GM18499 (cell line): Measurements from ENCODE around the gene KIAA0513.
"Not testable (repeated sequence)": the region's sequence is repeated elsewhere in the genome, so short reads cannot be mapped to it uniquely, and the experiment has no call there.

Experiments
- ATAC-seq: cut with Tn5 transposase; IDR thresholded peaks from one replicate; pipeline ENCODE4 v1.9.1; 2021; ENCODE audit warnings: moderate number of reproducible peaks; ENCODE audit not compliant: insufficient read depth, unreplicated experiment

Gene KIAA0513

DNA sequence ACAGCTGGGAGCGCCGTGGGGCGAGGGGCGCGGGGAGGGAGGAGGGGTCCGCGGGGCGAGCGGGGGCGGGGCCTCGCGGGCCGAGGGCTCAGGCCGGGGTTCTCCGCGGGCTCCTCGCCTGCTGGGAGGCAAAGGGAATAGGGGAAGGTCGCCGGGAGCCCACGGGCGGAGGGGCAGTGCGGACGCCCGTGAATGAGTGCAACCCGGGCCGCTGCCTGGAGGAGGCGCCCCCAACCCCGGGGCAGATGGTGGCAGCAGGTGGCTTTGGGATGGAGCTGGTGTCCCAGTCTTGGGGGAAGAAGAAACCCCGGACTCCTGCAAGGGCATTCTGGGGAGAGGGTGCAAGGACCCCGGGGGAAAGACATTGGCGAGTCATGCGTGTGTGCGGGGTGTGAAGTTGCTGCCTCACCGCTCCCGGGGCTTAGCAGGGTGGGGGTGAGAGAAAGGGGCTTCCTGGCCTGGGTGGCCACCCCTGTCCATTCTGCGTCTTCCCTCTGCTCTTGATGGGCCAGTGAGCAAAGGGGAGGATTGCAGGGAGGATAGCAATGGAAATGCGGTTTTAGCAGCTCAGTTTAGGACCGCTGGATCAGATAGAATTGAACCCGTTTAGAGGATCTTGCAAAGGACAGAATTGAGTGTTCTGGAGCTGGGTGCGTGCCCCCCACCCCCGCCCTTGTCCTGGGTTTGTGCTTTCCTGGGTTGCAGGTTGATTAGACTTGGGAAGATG is 526 bp downstream of the KIAA0513 start:
- ATAC-seq, result peak; percentile 13

DNA sequence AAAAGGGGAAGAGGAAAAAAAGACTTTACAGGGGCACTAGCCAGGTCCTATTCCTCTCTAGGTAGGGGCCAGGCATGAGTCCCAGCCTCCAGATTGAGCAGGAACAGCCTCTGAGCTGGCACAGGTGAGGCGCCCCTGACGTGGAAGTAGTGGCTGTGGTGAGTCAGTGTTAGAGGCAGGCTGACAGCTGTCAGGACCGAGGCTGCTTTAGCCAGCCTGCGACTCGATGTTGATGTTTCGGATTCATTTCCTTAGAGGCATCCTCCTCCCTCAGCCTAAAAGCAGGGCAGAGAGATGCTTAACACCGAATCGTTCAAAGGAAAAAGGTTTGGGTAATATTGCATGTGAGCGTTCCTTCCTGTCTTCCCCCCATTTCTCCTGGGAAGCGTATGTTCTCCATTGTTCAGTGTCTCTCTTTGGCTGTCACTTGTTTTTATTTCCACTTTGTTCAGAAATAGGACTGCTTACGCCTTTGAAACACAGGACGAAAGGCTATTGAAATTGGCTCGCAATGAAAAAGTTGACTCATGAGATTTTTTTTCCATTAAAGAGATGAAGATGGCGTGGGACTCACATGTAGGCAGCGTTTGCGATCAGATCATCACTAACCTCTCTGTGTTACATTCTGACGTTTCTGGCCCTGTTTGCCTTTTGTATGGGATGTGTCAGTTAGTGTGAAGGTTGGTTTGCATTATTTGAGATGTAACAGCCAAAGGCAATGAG is 1.3 kb downstream of the KIAA0513 start:
- no peak for ATAC-seq

DNA sequence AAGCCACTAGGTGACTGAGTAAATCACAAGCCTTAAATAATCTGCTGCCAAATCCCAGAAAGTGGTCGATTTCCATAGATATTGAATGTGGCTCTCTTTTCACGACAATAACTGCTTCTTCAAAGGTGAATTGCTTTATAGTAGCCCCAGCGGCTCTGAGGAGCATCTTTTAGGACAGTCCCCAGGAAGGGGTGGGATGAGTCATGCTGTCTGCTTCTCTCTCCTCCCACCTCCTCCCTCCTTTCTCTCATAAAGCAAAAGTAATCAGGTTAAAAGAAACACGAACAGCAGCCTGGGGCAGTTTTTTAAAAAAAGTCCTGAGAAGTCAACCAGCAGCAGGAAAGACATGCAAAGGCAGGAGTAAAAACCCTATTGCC is 1.8 kb downstream of the KIAA0513 start:
- no peak for ATAC-seq

DNA sequence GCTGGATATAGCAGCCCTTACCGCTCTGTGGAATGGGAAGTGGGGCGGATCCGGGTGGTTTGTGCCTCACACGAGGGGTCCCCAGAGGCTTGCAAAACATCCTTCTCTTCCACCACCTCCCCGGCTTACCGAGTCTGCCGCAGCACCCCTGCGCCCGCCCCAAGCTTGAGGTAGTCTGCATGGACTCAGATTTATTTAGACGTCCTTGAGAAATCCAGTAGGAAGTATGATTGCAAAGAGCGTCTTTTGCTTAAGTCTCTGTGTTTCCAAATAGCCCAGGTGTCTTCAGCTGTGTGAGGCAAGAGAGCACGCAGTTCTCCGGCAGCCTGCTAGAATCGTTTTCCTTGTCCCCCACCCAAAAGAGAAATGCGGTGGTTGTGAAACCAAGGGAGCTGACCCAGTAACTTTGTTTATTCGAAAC is 2.4 kb downstream of the KIAA0513 start:
- ATAC-seq, result no peak

DNA sequence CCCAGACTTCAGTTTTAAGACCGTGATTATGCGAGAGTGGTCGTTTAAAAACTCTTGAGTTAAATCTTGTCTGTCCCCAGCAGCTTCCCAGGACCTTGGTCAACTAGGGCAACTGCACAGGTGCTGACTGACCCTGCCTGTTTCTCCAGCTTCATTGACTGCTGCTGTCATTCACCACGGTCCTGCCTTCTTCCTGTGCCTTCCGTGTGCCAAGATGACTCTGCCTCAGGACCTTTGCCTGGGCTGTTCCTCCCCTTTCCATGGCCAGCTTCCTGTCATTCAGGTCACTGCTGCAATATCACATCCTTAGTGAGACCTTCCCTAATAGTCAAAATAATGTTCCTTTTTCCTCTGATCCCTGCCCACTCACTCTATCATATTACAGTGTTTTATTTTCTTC is 3.9 kb downstream of the KIAA0513 start:
- ATAC-seq, result no peak

DNA sequence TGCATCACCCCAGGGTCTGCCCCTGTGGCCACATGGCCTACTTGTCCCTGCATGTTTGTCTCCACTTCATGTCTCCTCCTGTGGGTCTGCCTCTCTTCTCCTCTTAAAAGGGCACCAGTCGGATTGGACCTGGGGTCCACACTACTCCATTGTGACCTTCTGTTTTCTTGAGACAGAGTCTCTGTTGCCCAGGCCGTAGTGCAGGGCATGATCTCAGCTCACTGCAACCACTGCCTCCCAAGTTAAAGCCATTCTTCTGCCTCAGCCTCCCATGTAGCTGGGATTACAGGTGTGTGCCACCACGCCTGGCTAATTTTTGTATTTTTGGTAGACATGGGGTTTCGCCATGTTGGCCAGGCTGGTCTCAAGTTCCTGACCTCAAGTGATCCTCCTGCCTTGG is 4.6 kb downstream of the KIAA0513 start:
- ATAC-seq, result not testable (repeated sequence)

DNA sequence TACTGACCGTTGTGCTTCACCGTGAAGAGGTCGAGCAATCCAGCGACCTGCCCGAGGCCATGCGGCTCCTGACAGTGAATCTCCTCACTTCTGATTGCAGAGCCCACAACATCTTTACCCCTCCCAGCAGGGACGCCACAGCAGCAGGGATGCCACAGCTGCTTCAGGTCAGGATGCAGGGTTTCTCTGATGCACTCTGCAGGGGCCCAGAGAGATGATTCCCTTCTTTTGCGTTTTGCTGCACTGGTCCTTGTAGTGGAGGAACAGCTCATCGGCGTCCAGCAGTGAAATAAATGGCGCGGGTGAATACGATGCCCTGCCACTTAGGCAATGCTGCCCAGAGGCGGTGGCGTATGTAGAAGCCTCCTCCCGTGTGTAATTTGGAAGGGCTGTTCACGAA is 5.6 kb downstream of the KIAA0513 start:
- no peak for ATAC-seq

DNA sequence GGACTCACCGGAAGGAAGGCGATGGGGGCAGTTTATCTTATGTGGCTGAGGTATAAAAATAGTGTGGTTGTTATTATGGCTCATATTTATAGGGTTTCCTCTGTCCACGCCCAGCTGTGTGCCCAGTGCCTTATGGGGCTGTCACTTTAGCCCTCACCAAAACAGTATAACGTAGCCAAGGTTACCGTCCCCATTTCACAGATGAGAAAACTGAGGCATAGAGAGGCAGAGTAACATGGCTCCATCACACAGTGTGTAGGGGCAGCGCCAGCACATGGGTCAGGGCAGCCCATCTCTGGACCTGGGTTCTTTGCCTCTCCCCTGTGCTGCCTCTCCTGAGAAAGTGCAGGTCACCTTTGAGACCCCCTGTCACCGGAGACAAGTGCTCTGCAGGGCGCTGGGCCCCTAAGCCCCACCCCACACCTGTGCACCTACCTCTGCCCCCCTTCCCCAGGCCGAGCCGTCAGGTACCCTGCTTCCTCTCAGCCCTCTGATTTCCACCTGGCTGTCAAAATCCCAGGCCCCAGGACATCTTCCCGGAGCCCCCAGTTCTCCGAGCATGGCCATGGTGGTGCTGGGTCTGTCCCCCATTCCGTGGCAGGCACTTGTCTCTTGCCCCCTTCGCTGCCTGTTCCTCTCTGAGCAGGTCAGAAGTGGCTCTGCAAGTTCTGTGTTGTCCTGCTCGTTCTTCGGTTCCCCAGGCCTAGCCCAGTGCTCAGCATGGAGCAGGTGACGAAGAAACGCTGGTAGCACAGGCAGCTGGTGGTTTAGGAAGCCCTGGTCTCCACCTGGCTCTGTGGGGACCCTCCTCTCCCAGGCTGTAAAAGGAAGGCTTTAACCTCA is 7.2 kb downstream of the KIAA0513 start:
- no peak for ATAC-seq

DNA sequence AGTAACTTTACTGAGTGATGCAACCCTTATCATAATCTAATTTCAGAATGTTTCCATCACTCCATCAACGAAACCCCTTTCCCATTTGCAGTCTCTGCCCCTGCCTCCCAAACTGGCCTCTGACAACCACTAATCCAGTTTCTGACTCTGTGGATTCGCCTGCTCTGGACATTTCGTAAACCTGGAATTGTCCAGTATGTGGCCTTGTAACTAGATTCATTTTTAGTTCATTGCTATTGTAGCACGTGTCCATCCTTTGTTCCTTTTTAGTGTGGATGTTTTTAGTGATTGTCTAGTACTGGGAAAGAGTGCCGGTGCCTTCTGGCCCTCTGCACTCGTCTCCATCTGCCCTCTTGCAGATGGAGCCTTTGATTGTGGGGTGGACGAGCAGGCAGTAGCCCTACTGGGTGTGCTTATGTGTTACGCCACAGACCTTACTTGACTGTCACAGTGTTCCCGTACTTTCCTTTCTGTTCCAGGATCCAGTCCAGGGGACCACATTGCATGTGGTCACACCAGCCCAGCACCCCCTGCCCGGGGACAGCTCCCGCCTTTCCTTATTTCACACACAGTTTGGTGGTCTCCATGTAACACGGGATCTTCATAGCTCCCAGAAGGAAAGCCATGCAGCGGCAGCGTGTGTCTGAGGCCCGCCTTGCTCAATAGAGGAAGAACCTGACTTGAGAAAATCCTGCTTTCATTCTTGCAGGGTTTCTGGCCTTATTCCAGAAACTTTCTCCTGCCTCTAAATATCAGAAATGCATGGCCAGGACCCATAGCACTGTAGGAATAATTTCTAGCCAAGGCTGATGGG is 8.8 kb downstream of the KIAA0513 start:
- no peak for ATAC-seq

DNA sequence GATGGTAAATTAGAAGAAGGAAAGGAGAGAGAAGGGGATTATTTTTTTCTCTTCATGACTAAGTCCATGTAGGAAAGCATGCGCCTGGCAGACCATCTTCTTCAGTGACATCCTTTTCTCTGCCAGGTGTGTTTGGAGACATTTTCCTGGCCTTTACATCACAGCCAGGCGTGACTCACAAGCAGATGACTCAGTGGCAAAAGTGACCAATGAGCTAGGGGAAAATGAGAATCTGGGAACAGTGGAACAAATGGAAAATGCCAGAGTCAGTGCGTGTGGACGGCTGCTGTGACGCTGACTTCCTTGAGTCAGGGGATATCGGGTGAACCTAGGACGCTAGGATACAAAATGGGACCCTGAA is 9.4 kb downstream of the KIAA0513 start:
- ATAC-seq, result no peak

DNA sequence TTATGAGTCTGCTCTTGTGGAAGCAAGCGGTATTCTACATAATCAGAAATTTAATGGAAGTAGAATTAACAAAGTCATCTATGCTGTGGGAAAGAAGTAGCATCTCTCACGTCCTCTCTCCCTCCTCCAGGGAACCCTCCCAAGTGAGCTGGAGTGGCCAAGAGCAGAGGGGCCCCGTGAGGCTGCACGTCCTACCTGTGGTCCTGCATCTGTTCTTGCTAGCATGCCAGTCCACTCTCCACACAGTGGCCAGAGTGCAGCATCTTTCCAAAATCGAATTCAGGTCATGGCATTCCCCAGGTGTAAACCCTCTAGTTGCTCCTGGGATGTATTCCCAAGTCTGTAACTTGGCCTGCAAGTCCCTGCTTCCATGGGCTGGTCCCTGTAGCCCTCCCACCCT is 10.1 kb downstream of the KIAA0513 start:
- ATAC-seq, result no peak

DNA sequence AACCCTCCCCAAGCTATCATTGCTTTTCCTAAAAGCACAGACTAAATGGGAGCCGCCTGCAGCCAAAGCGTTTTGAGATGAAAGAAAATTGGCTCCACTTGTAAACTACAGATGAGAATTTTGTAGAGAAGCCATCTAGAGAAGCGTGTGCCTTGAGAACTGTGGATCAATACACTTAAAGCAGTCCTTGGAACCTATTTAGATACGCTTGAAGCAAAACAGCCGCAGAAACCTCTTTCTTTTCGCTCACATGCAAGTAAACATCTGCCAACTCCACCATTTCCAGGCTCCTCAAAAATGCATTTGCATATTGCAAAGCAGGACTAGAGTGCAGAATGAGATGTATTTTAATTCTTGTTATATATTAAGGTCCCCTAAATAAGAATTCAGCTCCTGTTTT is 13.1 kb downstream of the KIAA0513 start:
- ATAC-seq, result no peak

DNA sequence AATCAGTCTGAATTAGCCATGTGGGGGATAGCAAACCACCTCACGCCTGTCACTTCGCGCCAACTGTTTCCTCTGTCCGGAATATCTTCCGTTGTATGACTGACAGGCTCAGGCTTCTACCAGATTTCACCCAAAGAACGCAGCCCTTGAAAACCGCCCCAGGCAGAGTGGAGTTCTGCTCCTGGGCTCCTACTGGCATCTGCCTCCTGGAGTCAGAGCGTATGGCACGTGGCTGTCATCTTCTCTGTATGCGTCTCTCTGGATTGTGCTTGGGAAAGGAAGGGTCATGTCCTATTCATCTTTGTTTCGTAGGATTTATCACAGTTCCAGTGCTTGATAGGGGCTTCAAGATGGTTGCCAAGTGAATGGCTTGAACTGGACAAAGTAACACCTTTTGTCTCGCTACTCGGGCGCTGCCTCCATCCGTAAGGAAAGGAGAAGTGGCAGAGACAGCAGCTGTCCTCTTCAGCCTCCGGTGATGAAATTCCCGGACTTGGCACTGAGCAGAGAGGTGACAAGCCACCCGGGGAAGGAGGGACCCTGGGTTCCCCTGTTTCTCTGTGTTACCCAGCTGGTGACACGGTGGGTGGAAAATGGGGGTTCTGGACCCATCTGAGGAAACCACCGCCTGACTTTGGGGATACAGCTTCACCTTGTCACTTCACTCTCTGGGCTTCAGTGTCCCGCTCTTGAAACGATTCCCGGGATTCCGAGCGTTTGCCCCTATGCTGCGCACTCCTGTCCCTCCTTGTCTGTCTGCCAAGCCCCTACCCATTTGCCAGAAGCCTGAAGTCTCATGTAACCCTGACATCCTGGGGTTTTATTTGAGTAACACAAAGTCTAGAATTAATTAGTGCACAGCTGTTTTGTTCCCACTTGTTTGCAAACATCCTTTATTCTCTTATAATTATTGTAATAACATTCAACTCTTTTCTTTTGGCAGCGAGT is 13.9 kb downstream of the KIAA0513 start:
- no peak for ATAC-seq

DNA sequence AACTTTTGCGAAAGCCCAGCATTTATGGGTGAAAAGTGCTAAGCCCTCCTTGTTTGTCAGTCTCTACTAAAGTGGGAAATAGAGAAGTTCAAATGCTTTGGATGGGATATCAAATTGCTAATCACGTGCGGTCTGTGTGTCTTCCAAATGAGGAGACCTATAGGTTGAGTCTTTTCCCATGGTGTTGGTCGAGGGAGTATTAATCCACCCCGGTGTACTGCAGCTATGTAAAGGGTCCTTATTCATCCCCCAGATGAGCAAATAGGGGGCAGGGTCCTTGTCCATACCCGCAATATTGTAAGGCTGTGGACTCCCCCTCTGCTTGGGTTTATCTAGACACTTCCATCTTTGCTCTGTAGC is 14.6 kb downstream of the KIAA0513 start:
- no peak for ATAC-seq

DNA sequence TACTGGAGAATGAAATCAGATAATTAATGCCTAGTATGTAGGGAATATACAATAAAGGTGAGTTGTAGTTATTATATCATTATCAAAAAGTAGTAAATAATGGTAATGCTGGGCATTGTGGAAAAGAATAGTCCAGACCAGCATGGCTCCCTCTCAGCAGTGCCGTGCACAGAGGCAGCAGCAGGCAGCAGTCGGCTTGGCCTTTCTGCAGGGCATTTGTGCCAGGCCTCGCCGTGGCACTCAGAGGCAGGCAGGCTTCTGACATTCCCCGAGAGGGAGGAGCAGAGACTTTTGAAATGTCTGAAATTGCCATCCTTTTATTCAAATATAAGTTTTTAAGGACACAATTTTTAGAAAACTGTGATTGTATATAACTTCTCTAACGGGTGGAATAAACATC is 15.0 kb downstream of the KIAA0513 start:
- no peak for ATAC-seq

DNA sequence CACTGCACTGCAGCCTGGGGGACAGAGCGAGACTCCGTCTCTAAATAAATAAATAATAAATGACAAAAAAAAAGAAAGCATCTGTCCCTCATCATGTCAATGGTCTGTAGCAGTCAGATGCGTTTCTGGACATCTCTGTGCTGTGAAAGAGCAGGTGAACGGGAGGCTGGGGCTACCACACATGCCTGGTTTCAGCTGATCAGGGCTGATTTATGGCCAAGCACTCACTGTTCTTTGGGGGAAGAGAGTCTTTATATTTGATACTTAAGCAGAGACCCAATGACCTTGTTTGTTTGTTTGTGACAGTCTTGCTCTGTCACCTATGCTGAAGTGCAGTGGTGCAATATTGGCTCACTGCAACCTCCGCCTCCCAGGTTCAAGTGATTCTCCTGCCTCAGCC is 17.5 kb downstream of the KIAA0513 start:
- ATAC-seq, result no peak

DNA sequence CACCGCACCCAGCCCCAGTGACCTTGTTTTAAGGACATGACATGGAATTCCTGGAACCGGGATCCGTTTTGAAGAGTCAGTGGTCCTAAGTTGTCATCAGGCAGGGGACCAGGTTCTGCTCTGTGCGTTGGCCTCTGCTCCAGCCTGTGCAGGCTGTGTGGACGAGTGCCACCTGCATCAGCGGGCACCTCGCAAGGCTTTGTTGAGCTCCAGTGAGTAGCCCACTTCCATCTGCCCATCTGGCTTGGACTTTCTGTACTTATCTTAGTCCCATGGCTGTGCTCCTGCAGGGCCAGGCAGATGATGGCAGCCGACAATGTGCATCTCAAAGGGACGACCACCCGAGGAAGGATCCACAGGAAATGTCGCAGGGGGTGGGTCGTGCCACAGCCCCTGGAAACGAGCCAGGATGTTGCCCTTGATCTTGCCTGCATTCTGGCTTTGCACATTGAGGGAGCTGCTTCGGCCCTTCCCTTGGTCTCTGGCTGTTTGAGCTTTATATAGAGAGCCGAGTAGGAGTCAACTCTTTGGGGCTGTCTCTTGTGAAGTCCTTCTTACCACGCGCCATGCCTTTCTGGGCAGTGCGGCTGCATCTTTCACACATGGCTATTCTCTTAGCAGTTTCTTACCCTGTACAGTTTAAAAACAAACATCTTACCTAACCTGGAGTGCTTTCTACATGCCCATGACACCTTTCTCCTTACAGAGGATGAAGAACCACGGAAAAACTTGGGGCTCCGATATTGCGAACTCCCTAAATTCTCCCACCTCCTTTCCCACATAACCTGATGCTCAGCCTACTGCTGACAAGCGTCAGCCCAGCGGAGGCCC is 18.3 kb downstream of the KIAA0513 start:
- ATAC-seq, result no peak

DNA sequence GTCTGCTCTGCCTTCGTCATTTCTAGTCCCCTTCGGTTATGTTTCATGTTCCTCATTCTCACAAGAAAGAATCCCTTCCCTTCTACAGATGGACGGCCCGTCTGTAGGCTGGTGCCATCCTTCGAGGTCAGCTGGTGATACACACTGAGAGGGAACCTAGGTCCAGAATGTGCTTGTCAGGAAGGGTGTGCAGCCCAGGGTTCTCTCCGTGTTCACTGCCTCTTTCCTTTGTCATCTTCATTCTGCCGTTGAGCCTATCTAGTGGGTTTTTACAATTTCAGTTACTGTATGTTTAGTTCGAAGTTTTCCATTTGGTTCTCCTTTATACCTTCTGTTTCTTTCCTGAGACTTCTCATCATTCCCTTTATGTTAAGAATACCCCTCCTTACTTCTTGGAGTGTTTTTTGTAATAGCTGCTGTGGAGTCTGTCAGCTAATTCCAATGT is 18.9 kb downstream of the KIAA0513 start:
- no peak for ATAC-seq
